Fibroblast of skin of back (primary cell): ENCODE results near the gene MN1.

Source experiments
- DNase-seq: peaks from one replicate; pipeline ENCODE4 v3.0.0-alpha.2; 2013

Gene MN1

DNA sequence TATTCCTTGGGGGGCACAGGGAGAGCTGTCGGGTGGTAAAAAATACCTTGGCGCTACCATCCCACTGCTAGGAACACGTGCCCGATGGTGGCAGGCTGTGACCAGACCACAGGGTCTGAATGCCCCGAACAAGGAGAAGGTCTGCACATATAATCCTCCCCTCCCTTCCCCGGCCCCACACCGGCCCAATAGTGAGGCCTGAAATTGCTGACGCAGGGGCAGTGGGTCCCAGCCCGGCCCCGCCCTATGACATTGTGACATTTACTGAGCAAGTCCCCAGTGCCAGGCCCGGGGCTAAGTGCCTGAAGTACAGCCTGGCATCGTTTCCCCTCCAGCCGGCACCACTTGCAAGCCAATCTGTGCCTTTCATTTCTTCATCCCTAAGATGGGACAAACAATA lies 19.5 kb downstream of the MN1 start:
- DNase-seq, result no peak

GRCh38 chr22:27780161-27780575 lies 21.4 kb downstream of the MN1 start:
- peak; percentile 55 for DNase-seq

GRCh38 chr22:27779643-27780042 lies 21.9 kb downstream of the MN1 start:
- DNase-seq, result no peak

DNA sequence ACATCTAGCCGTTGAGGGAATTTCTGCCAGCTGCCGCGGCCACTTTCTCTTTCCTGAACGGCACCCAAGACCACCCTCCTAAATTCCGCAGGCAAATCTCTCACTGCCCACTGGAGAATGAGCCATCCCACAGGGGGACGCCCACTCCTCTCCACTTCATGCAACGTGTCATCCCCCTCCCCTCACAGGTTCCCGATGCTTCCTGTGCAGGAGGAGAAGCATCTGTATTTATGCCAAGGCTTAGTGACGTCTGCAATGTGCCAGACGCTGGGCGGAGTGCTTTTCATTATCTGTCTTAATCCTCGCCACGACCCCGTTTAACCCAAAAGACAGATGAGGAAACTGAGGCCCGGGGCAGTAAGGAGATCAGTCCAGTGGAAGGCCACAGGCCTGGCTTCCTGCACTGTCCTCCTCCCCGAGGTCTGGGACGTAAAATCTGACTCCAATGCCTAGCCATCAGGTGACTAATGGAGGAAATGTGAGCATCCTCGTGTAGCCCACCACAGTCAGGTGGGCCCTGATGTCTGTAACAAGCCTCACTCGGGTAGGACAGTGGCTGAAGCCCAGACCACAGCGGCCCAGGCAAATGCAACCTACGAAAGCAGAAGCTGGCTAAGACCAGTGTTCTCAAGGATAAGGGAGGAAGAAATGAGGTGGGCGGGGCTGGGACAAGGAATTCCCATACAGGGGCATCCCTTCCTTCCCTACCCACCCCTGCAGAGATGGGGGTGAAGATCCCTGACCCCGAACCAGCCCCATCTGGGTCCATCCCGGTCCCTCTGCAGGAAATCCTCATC lies 23.1 kb downstream of the MN1 start:
- no peak for DNase-seq

- no peak for DNase-seq
These were observed 24.4 kb downstream of the MN1 start for GRCh38 chr22:27777128-27777527.

GRCh38 chr22:27776650-27776958 lies 25.0 kb downstream of the MN1 start:
- peak; percentile 56 for DNase-seq

DNA sequence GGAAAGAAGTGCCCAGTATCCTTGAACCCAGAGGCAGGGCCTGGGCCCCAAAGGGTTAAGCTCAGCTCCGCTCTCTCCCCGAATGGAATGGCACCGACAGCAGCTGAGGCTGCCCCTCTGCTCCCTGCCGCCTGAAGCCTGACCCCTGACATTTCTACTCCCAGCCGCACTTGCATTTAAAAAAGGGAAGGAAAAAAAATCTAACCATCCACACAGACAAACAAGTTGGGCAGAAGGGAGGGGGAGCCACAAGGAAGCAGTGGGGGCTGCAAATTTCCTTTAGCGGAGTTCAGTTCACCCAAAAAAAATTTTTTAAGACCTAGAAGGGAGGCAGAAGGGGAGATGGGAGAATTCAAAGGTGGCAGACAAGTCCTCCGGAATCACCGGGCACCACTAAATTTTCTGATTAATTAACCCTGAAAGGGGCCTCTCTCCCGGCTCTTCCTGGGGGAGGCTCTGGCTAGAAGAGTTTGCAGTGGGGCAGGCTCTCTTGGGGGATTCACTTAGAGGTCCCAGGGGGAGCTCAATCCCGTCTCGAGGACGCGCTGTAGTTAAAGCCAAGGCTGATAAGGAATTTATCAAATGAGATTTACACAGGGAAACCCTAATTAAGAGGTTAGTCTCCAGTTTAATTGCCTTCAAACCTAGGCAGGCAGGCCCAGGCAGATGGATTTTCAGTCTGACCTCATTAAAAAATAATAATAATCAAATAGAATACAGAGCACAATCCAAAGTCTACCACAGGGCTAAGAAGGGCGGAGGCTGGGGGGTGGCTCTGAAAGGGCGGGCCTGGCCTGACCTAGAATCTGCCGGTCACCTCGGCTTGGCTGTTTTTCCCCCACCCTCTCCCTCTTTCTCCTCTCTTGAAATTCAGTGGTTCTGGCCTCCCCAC lies 25.6 kb downstream of the MN1 start:
- no peak for DNase-seq

DNA sequence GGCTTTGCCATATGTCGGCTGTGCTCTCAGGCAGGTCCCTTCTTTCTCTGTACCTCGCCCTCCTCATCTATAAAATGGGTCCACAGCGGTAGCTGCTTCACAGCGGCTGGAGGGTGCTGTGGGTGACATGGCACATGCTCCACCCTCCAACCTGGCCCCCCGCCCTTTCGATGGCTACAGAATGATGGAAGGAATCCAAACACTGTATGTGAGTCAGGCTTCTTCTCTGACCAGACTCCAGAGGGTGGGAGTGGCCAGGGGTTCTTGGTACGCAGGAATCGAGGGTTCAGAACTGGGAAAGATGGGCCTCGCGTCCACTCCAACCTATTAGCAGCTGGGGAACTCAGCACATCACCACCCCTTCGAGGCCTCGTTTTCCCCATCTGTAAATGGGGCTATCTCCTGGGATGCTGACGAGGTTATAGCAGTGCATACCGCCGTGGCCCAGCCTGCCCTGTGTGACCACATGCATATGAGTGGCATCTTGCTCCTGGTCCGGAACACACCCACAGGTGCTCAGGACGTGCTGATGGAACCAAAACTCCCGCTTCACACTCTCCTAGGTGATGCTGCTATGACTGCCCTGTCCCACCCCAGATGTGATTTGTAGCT lies 26.4 kb downstream of the MN1 start:
- DNase-seq, result peak; percentile 58

GRCh38 chr22:27774200-27774599 lies 27.4 kb downstream of the MN1 start:
- DNase-seq, result no peak

GRCh38 chr22:27772984-27773498 lies 28.5 kb downstream of the MN1 start:
- DNase-seq, result no peak

DNA sequence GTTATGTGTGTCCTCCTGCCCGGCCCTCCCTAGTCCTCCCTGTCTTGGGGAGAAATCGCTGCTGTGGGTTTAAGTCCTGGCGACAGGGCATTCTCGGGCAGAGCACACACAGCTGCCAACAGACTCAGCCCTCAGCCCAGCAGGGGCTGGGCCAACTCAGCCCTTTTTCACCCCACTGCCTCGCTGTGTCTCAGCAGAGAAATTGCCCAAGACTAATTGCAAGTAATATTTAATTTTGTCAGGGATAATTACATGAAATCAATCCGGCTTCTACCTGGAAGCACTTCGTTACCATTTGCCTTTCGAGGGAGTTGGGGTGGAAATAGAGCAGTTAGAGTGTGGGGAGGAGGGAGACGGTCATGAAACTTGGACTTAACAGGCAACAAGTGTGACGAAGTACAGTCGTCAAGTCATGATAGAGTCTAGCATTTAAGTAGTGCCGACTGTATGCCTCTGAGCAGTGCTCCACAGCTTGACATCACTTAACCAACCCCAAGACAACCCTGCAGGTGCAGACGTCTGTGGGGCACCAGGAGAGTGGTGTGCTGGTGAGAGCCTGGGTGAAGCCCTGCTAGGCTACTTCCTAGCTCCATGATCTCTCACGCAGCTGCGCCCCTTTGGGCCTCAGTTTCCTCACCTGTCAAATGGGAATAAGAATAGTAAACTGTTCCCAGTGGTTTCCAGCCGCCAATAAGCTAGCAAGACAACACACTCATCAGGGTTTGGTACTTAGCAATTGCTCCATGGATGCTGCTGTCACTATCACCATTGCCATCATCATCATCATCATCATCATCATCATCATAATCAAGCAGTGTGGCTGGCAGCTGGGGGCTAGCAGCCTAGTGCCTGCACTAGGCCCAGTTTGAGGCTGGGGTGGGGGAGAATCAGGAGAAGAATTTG lies 29.2 kb downstream of the MN1 start:
- DNase-seq, result no peak

- DNase-seq, result no peak
These were observed 29.9 kb downstream of the MN1 start for GRCh38 chr22:27771637-27772036.

- no peak for DNase-seq
These were observed 32.5 kb downstream of the MN1 start for GRCh38 chr22:27769012-27769411.

DNA sequence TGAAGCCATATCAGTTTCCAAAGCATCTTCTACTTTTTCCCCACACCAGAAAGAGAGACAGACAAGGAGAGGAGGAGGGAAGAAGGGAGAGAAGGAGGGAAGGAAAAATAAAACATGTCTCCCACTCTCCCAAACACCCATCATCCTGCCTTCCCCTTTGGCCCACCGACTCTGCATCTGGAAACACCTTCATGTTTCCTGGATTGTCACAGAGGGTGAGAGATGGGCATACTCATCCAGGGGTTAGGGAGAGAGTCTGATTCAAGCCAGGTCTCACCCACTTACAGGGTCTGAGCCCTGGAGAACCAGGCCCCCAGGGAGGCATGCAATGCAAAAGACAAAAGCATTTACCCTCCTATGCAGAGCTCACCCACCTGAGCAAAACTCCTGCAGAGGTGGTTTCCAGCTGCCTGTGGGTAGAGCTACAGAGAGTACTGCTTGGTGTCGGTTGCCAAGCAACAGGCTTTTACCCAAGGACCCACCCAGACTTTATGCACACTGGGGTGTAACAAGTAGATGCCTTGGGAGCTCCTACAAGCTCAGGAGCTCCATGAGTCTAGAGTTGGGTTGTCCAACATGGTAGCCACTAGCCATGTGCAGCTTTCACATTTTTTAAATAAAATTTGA lies 33.4 kb downstream of the MN1 start:
- no peak for DNase-seq

GRCh38 chr22:27766679-27767078 lies 34.9 kb downstream of the MN1 start:
- no peak for DNase-seq

DNA sequence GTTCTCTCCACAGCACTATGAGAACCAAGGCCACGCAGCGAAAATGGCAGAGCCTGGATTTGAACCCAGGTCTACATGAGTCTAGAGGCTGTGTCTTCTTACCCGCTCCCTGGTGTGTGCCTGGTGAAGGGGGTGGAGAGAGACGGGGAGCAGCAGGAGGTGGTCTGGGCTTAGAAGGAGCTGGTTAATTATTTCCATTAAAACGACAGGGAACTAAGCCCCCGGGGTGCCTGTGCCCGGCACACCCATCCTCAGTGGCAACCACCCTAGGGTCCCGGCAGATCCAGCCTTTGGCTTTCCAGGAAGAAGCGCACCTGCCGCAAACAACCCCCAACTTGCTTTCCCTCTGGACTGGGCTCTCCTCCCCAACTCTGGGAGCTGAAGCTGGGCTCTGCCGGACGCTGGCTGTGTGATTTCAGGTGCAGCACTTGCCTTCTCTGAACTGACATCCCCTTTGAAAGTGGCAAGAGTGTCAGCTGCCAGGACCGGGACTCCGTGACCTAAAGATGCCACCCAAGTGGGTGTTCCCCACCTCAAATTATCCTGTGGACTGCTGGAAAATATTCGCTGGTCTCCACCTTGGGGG lies 35.8 kb downstream of the MN1 start:
- DNase-seq, result no peak

- DNase-seq, result no peak
These were observed 36.8 kb downstream of the MN1 start for GRCh38 chr22:27764722-27765236.

- DNase-seq, result no peak
These were observed 39.9 kb downstream of the MN1 start for GRCh38 chr22:27761665-27762064.

- DNase-seq, result no peak
These were observed 40.6 kb downstream of the MN1 start for GRCh38 chr22:27761000-27761399.

GRCh38 chr22:27760474-27760873 lies 41.1 kb downstream of the MN1 start:
- no peak for DNase-seq

DNA sequence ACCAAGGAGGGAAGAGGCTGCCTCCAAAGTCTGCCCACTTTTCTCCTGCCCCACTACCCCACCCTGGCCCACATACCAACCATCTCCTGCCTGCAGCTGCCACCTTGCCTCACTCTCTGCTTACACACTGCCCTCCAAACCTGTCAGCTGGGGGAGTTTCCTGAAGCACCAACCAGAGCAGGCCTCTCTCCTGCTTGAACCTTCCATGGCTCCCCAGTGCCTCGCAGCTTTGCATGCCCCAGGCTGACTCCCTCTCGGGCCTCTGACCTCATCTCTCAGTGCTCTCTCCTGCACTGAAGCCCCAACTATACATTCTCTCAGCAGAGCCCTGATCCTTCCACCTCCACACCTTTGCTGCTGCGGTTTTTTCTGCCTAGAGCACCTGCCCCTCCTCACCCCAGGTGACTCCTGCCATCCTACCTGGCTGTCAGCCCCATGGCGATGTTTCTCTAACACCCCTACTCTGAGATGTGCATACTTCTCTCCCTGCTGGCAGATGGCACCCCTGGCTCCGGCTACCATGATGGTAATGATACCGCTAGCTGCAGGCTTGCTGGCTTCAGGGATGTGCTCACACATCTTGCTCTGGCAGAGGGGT lies 43.5 kb downstream of the MN1 start:
- no peak for DNase-seq
